Panc1 (cell line): ENCODE measurements around the gene JAML.

ENCODE experiments used
- POLR2AphosphoS5 ChIP-seq: IDR thresholded peaks from 2 replicates; pipeline ENCODE4 v1.6.1; 2012; ENCODE audit warnings: mild to moderate bottlenecking, low read depth, low read length, moderate library complexity
- SIN3A ChIP-seq: IDR thresholded peaks from 2 replicates; pipeline ENCODE4 v1.6.1; 2012; ENCODE audit warnings: low read depth, mild to moderate bottlenecking, low read length, moderate library complexity, borderline replicate concordance; ENCODE audit not compliant: insufficient read depth
- TCF7L2 ChIP-seq: IDR thresholded peaks from 2 replicates; pipeline ENCODE4 v1.6.1; 2011; ENCODE audit warnings: mild to moderate bottlenecking, low read depth, low read length, inconsistent platforms
- TF ChIP-seq, protein P1 (sequence below): fragments of 450-650 bp; IDR thresholded peaks from 2 replicates; pipeline ENCODE4 v1.5.1; 2017; ENCODE audit warnings: mild to moderate bottlenecking
- TF ChIP-seq, protein P2 (sequence below), 2 experiments: IDR thresholded peaks; 2 replicates each; pipeline ENCODE4 v1.6.1; 2011 to 2012; ENCODE audit warnings: low read depth in 2 of 2, control low read depth in 1 of 2, low read length in 1 of 2, mild to moderate bottlenecking in 1 of 2, moderate library complexity in 1 of 2; ENCODE audit not compliant: insufficient read depth in 1 of 2

- TF ChIP-seq, protein P1, sequence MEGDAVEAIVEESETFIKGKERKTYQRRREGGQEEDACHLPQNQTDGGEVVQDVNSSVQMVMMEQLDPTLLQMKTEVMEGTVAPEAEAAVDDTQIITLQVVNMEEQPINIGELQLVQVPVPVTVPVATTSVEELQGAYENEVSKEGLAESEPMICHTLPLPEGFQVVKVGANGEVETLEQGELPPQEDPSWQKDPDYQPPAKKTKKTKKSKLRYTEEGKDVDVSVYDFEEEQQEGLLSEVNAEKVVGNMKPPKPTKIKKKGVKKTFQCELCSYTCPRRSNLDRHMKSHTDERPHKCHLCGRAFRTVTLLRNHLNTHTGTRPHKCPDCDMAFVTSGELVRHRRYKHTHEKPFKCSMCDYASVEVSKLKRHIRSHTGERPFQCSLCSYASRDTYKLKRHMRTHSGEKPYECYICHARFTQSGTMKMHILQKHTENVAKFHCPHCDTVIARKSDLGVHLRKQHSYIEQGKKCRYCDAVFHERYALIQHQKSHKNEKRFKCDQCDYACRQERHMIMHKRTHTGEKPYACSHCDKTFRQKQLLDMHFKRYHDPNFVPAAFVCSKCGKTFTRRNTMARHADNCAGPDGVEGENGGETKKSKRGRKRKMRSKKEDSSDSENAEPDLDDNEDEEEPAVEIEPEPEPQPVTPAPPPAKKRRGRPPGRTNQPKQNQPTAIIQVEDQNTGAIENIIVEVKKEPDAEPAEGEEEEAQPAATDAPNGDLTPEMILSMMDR: no peak
- no peak for TF ChIP-seq POLR2AphosphoS5
- TF ChIP-seq, protein P2, sequence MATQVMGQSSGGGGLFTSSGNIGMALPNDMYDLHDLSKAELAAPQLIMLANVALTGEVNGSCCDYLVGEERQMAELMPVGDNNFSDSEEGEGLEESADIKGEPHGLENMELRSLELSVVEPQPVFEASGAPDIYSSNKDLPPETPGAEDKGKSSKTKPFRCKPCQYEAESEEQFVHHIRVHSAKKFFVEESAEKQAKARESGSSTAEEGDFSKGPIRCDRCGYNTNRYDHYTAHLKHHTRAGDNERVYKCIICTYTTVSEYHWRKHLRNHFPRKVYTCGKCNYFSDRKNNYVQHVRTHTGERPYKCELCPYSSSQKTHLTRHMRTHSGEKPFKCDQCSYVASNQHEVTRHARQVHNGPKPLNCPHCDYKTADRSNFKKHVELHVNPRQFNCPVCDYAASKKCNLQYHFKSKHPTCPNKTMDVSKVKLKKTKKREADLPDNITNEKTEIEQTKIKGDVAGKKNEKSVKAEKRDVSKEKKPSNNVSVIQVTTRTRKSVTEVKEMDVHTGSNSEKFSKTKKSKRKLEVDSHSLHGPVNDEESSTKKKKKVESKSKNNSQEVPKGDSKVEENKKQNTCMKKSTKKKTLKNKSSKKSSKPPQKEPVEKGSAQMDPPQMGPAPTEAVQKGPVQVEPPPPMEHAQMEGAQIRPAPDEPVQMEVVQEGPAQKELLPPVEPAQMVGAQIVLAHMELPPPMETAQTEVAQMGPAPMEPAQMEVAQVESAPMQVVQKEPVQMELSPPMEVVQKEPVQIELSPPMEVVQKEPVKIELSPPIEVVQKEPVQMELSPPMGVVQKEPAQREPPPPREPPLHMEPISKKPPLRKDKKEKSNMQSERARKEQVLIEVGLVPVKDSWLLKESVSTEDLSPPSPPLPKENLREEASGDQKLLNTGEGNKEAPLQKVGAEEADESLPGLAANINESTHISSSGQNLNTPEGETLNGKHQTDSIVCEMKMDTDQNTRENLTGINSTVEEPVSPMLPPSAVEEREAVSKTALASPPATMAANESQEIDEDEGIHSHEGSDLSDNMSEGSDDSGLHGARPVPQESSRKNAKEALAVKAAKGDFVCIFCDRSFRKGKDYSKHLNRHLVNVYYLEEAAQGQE (IDR thresholded peaks at IDR 0.05; ENCODE audit: insufficient read depth in 1 of 2, low read depth in 2 of 2, low read length in 1 of 2): no peak
- TF ChIP-seq SIN3A: no peak
- no peak for TF ChIP-seq TCF7L2
Measured at GRCh38 chr11:118224511-118225188, at the start of gene JAML.
